ENCODE measurements around the gene HRH3. TPM values are rescaled to one million over a fixed set of nuclear protein-coding genes. Genes with fewer than 3 reads are reported as not detected.

Gene HRH3
- total RNA-seq, 1 experiment from 2014 or later = not detected

GRCh38 chr20:62198931-62199330 lies 21.1 kb downstream of the HRH3 start:
- H3K27me3 ChIP-seq (replicated peaks; ENCODE audit: control insufficient read depth, insufficient read depth, low read length) = no peaks in the 10 kb centered on the region
- no peak overlapping the region for H3K4me3 ChIP-seq (ENCODE audit: low read depth, low read length)
- no peak for TF ChIP-seq CTCF (IDR thresholded peaks at IDR 0.05; ENCODE audit: insufficient read depth in 1 of 2, low read depth in 1 of 2, low read length in 1 of 2, severe bottlenecking in 1 of 2, unreplicated experiment in 1 of 2)
- no peaks in the 10 kb centered on the region for H3K4me1 ChIP-seq
- peaks cover 7% of the 10 kb centered on the region for H3K36me3 ChIP-seq (ENCODE audit: control insufficient read depth, insufficient read depth, low read length)
- Mint-ChIP-seq H3K9me3 (ENCODE audit: unreplicated experiment) (no peaks in the 10 kb centered on the region), H3K27me3 (ENCODE audit: insufficient read depth, unreplicated experiment) (no peaks in the 10 kb centered on the region), H3K4me3 (ENCODE audit: unreplicated experiment) (no peak overlapping the region), H3K36me3 (ENCODE audit: insufficient read depth, unreplicated experiment) (peaks cover 87% of the 10 kb centered on the region), H3K4me1 (ENCODE audit: low read depth, unreplicated experiment) (no peaks in the 10 kb centered on the region), H3K27ac (ENCODE audit: unreplicated experiment) (no peak overlapping the region)
- ChIA-PET CTCF (no interaction called here), POLR2A (interaction anchor here (0.6 kb wide), 1 partner anchor 11 kb away, joined by 7 read pairs; no protein-coding TSS in a partner anchor)
- DNase-seq = no peak
- H3K9me3 ChIP-seq = no peaks in the 10 kb centered on the region
- intact Hi-C loops (cut with micrococcal nuclease; ENCODE audit: unreplicated experiment) = no loop called here
- BruUV-seq (replicated peaks) = no TSS peak

- Histone ChIP-seq H3K4me3 (ENCODE audit: low read depth, low read length) (no peak overlapping the region), H3K36me3 (ENCODE audit: control insufficient read depth, insufficient read depth, low read length) (peaks cover 7% of the 10 kb centered on the region), H3K27me3 (replicated peaks; ENCODE audit: control insufficient read depth, insufficient read depth, low read length) (no peaks in the 10 kb centered on the region), H3K9me3 (no peaks in the 10 kb centered on the region), H3K4me1 (no peaks in the 10 kb centered on the region)
- H3K27ac Mint-ChIP-seq (ENCODE audit: unreplicated experiment) = no peak overlapping the region
- ChIA-PET CTCF (no interaction called here), POLR2A (no interaction called here)
- no peaks in the 10 kb centered on the region for H3K27me3 Mint-ChIP-seq (ENCODE audit: insufficient read depth, unreplicated experiment)
- H3K4me3 Mint-ChIP-seq (ENCODE audit: unreplicated experiment) = no peak overlapping the region
- H3K9me3 Mint-ChIP-seq (ENCODE audit: unreplicated experiment) = no peaks in the 10 kb centered on the region
- H3K36me3 Mint-ChIP-seq (ENCODE audit: insufficient read depth, unreplicated experiment) = peaks cover 86% of the 10 kb centered on the region
- DNase-seq = no peak
- no TSS peak for BruUV-seq (replicated peaks)
- intact Hi-C loops (cut with micrococcal nuclease; ENCODE audit: unreplicated experiment) = no loop called here
- no peak for TF ChIP-seq CTCF (IDR thresholded peaks at IDR 0.05; ENCODE audit: insufficient read depth in 1 of 2, low read depth in 1 of 2, low read length in 1 of 2, severe bottlenecking in 1 of 2, unreplicated experiment in 1 of 2)
- H3K4me1 Mint-ChIP-seq (ENCODE audit: low read depth, unreplicated experiment) = no peaks in the 10 kb centered on the region
Measured at GRCh38 chr20:62198496-62198895, 21.6 kb downstream of the HRH3 start.

- Mint-ChIP-seq H3K36me3 (ENCODE audit: insufficient read depth, unreplicated experiment) (peaks cover 86% of the 10 kb centered on the region), H3K4me3 (ENCODE audit: unreplicated experiment) (no peak overlapping the region), H3K4me1 (ENCODE audit: low read depth, unreplicated experiment) (no peaks in the 10 kb centered on the region), H3K27me3 (ENCODE audit: insufficient read depth, unreplicated experiment) (no peaks in the 10 kb centered on the region), H3K27ac (ENCODE audit: unreplicated experiment) (no peak overlapping the region), H3K9me3 (ENCODE audit: unreplicated experiment) (no peaks in the 10 kb centered on the region)
- no TSS peak for BruUV-seq (replicated peaks)
- no peak for TF ChIP-seq CTCF (IDR thresholded peaks at IDR 0.05; ENCODE audit: insufficient read depth in 1 of 2, low read depth in 1 of 2, low read length in 1 of 2, severe bottlenecking in 1 of 2, unreplicated experiment in 1 of 2)
- DNase-seq = no peak
- Histone ChIP-seq H3K4me1 (no peaks in the 10 kb centered on the region), H3K36me3 (ENCODE audit: control insufficient read depth, insufficient read depth, low read length) (peaks cover 7% of the 10 kb centered on the region), H3K9me3 (no peaks in the 10 kb centered on the region), H3K27me3 (replicated peaks; ENCODE audit: control insufficient read depth, insufficient read depth, low read length) (no peaks in the 10 kb centered on the region), H3K4me3 (ENCODE audit: low read depth, low read length) (no peak overlapping the region)
- intact Hi-C loops (cut with micrococcal nuclease; ENCODE audit: unreplicated experiment) = no loop called here
- POLR2A ChIA-PET = no interaction called here
- CTCF ChIA-PET = no interaction called here
Measured at GRCh38 chr20:62197801-62198200, 22.3 kb downstream of the HRH3 start.

Data from Caco-2 (cell line).